Germinal center (tissue), 1 donor: ENCODE measurements around the gene SLC6A19.
"Not testable (repeated sequence)": the region's sequence is repeated elsewhere in the genome, so short reads cannot be mapped to it uniquely, and the experiment has no call there.

Experiments
- DNase-seq: peaks from one replicate; pipeline ENCODE4 v3.0.0; 2012; ENCODE audit warnings: mixed read lengths, low spot score

Gene SLC6A19

DNA sequence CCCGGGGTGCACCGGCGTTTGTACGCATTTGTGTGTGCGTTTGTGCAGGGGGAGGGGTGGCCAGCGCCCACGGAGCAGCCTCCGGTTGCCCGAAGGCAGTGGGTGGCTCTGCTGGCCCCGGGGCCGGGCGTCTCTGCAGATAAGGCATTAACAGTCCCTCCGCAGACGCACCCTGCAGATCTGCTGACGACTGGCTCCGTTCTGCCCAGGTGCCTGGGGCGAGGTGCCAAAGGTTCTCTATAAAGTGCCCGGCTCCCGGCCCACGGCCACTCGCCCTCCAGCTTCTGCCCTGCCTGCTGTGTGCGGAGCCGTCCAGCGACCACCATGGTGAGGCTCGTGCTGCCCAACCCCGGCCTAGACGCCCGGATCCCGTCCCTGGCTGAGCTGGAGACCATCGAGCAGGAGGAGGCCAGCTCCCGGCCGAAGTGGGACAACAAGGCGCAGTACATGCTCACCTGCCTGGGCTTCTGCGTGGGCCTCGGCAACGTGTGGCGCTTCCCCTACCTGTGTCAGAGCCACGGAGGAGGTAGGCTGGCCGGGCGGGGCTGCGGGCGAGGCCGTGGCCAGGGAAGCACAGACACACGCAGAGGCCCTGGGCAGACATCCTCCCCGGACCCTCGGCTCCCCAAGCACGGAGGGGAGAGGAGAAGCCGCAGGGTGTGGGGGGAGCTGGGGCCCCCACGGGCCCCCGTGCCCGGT is at the start of gene SLC6A19:
TSS of gene SLC6A19 (plus strand) at position 269 of the 699 bp plus-strand sequence. CDS start at position 325, 56 bp downstream.
- DNase-seq = no peak

DNA sequence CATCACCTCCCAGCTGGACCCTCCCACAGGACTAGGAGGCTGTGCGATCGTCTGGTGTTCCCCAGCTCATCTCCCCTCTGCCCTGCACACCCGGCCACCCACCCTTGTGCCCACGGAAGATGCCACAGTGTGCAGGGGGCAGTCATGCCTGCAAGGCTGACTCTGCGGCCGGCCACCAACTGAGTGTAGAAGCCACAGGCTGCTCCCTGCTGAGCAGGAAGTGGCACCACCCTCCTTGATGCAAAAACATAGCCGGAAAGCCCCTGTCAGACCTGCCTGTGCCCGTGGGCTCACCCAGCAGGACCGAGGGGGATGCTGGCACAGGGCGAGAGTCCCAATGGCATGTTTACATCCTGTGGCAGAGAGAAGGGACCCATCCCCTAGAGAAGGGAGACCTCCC is 49.2 kb upstream of the SLC6A19 start:
- DNase-seq = no peak

DNA sequence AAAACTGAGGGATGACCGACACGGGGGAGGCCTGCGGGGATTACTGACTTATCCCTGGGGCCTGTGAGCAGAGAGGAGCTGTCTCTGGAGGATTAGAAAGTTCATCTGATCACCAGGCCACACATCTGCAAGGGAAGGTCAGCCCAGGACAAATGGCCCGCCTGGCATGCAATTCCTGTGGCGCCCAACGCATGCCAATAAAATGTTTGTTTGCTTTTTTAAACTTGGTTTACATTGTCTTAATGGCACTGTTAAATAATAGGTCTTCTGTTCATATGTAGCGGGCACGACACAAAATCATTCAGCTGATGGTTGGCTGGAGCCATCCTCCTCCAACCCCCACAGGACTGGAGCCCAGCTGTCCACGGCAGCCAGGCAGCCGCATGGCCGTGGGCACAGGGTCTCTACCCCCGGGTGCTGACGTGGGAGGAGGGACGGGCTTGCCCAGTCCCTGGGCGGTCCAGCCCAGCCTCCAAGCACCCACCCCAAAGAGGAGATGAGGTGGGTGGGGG is 48.6 kb upstream of the SLC6A19 start:
- DNase-seq = no peak

DNA sequence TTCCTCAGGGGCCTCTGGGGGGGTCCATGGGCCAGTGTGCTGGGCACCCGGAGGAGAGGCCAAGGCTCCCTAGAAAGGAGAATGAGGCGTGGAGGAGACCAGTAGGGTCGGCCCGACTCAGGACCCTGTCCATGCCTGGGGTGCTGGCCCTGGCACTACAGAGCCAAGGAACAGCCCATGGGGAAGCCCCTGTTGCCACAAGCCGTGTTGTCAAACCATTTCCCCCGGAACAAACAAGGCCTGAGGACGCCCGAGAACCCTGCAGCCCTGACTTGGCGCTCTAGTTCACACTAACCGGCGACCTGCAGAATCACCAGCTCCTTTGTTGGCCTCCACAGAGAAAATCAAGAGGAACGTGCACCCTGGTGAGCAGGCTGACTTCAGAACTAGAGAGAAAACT is 48.0 kb upstream of the SLC6A19 start:
- DNase-seq = no peak

DNA sequence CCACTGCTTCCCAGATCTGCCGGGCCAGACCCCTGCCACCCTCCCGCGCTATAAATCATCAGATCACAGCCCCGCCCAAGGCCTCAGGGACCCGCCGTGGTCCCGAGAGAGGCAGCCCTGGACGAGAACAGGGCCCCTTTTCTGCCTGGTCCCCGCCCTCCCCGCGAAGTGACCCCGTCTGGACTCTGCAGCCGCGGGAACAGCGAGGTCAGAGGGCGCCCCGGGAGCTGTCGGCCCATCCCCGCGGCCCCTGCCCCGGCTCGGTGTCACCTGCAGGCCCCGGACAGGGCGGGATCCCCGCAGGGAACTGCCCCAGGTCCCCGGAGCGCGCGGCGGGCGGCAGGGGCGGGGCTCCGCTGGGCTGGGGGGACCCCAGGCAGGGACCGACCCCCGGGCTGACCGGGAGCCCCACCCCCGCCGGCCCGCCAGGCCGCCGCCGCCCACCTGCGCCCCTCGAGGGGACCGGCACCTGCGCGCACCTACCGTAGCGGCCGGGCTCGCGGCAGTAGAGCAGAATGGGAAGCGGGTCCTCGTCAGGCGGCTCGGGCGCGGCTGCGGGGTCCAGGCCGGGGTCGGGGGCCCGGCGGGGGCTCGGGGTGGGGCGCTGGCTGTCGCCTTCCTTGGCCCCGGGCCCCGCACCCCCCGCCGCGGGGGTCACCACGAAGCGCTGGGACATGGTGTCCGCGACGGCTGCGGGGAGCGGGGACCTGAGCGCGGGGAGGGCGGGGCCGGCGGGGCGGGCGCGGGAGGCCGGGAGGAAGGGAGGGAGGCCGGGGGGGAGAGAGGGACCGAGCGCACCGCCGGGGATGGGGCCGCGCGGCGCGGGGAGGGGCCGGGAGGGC is 46.0 kb upstream of the SLC6A19 start:
- DNase-seq = no peak

DNA sequence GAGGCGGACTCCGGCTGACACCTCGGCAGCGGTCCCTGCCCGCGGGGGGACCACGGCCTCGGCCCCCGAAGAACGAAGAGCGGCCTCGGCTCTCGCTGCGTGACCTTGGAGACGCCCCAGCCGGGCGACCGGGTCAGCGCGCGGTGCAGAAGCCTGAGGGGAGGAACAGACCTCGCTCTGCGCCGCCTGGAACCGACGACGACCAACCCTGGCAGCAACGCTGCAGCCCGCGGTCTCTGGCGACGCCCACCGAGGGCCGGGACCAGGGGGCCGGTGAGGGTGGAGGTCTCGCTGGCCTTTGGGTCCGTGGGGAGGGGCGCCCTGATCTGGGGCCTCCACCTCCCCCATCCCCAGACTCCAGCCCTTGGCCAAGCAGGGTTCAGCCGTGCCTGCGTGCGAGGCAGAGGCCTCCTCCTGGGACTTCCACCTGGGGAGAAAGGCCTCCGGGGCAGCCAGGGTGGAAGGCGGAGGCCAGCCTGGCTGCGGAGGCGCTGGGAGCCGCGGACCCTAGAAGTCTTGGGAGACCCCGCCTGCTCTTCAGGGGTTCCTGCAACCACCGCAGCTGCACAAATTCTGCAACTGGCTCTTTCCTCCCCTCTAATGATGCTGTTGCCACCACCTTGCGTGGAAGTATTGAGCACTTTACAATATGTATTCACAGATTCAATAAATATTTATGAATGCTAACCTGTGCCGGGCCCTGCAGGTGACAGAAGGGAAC is 45.2 kb upstream of the SLC6A19 start:
- no peak for DNase-seq

DNA sequence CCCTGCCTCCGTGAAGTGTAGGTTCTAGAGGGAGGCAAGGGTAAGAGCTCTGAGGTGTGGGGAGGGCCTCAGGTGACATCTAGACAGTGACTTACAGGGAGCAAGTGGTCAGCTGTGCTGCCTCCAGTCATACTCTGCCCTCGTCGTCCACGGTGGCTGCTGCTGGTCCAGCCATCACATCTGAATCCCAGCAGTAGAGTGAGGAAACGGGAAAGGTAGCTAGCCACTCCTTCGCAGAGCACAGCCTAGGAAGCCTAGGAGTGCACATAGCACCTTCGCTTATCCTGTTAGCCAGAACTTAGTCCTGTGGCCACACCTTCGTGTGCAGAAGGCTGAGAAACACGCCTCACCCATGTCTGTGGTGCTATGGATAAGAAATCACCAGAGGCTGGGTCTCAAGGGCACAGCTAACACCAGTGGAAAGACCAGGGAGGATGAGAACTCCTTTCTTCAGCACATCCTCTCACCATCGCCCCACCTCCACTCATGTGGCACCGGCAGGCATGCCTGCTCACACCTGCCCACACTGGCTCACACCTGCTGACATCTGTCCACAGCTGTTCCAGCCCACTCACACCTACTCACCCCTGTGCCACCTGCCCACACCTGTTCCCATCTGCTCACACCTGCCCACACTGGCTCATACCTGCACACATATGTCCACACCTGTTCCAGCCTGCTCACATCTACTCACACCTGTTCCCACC is 44.5 kb upstream of the SLC6A19 start:
- DNase-seq = no peak

DNA sequence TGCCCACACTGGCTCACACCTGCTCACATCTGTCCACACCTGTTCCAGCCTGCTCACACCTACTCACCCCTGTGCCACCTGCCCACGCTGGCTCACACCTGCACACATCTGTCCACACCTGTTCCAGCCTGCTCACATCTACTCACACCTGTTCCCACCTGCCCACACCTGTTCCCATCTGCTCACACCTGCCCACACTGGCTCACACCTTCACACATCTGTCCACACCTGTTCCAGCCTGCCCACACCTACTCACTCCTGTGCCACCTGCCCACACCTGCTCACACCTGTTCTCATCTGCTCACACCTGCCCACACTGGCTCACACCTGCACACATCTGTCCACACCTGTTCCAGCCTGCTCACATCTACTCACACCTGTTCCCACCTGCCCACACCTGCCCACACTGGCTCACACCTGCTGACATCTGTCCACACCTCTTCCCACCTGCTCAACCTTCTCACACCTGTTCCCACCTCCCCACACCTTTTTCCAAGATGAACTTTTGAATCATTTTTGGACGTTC is 43.9 kb upstream of the SLC6A19 start:
- not testable (repeated sequence) for DNase-seq

DNA sequence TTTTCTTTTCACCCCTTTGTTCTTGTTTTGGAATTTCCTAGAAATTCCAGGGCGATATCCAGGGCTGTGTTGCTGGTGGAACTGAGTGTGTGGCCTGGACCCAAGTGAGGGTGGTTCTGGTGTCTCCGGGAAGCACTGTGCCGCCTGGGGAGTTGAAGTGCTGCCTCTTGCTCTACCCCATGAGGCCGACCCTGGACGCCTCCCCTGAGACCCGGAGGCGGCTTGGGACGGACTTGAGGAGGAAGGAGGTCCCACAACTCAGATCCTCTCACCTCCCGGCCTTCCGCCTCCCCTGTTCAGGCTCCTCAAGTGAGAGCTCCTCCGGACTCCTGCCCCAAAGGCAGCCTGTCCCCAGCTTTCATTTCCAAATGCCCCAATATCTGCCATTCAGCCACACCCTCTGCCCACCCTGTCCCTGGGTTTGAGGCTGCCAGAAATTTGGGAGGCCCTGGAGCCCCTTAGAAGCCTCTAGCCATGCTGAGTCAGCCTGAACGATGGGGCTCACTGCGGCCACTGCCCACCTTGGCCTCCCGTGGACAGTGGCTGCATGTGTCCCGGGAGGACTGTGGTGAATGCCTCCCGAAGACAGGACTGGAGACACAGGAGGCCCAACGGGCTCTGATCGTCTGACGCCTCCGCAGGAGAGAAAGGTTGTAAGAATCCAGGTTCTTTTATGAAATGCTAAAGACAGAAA is 42.6 kb upstream of the SLC6A19 start:
- no peak for DNase-seq

DNA sequence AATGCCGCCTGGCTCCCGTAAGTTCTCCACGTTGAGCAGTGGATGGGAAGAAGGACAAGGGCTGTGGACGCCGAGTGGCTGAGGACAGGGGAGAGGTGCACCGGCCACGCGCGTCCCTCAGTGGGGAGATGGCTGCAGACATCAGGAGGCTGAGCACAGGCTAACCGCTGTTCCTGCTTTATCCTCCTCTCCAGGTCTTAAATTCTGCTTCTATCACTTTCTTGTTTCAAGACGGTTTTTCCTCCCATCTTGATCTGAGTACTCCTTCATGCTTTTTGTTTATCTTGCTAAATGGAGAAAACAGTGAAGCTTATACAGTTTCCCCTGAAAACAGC is 42.1 kb upstream of the SLC6A19 start:
- no peak for DNase-seq

DNA sequence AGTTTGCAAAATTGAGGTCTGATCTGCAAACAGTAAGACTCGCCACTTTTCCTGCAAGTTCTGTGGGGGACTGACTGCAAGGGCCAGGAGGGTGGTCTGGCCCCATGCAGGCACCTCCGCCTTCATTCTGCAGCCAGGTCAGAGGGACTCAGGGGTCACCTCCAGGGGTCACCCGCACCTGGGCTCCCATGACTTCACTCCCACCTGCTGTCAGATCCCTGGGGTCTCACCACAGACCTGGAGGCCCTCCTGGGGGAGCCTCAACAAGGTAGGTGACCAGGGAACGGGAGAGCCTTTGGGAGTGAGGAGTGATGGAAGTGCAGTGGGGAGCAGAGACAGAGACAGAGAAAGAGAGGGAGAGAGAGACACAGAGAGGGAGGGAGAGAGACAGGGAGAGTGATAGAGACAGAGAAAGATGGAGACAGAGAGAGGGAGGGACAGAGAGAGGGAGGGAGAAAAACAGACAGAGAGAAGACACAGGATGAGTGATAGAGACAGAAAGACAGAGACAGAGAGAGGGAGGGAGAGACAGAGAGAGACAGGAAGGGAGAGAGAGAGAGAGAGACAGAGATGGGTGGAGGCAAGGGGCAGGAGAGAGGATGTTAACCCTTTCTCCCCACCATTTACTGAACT is 41.5 kb upstream of the SLC6A19 start:
- DNase-seq = no peak

DNA sequence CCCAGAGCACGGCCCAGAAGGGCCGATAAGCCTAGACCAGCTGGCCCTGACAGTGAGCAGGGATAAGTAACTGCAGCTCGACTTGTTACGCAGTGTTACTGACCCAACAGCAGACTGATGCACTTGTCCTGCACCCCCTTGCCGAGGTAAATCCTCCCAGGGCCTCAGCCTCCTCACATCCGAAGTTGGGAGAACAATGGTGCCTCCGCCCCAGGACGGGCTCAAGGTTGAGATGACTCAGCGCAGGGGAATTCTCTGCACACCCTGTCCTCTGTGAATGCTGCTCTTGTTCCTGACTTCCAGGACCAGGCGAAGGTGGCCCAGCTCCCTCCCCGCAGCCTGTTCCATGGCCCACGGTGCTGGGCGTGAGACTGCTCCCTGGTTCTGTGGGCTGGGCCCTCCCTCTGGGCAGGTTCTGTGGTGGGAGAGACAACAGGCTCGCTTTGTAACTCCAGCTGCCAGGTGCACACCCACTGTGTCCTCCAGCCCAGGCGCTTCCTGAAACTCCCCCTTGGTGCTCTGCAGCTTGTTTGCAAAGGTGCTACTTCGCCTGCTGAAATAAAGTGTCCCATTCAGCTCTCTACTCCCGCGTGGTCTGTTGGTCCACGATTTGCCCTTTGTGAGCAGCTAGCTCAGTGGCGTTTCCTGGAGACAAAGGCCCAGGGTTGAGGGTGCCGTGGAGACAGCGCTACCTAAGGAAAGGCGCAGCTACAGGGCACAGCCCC is 40.1 kb upstream of the SLC6A19 start:
- no peak for DNase-seq

DNA sequence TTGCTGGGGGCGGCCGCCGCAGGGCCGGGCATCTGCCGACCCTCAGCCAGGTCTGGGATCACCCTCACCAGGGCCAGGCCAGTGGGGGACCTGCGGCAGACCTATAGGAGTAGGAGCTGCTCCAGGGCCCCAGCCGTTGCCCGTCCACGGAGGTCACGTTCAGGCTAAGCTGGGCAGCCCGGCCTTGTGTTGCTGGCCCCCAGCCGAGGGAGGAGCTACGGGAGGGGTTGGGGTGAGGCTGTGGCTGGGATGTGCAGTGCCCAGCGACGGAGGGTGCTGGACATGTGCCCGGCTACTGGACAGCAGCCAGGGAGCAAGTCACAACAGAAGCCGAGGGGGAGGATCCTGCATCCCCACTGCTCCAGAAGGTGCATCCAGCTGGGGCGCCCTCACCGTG is 39.6 kb upstream of the SLC6A19 start:
- no peak for DNase-seq

DNA sequence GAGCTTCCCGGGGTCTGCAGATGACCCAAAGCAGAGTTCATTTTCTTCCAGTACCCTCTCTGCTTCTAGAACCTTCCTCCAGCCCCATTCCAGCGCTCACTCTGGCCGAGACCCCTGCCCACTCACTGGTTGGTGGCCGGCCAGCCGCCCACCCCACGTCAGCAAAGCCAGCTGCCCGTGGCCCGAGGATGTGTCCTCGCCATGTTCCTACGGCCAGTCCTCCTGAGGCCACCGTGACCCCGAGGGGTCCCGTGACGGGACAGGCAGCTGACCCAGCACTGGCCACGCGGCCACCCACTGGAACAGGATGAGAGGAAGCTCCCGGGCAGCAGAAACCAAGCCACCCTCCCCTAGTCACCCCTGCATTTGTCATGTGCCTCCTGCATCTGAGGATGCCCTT is 39.1 kb upstream of the SLC6A19 start:
- no peak for DNase-seq

DNA sequence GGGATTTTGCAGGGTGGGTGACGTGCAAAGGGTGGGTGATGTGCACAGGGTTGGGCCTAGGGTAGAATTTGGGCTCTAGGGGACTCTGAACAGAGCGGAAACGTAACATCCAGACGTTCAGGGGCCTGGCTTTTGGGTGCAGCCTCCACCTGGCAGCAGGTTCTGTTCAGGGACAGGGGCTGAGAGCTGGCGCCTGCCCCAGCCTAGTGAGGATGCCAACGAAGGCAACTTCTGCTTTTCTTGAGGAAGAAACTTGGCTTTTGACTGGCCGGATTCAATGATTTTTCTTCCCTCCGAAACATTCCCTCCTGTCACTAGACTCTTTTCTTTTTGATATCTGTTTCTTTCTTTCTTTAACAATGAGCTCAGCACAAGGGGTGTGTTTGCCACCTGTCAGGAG is 38.6 kb upstream of the SLC6A19 start:
- DNase-seq = no peak

DNA sequence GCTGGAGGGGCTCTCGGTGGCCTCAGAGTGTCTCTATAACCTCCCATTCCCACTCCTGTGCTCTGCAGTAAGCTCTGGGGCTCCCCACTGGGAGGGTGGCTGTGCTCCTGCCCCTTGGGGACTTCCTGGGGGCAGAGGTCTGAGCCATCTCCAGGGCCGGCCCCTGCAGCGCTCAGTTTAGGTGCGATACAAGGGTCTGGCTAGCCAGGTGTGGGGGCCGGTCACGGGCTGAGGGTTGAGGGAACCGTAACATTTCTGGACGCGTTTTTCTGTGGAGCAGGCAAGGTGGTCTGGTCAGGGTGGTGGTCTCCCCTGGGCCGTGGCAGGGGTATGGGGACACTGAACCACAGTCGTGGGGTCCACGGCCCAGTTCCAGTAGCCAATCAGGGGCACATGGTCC is 38.0 kb upstream of the SLC6A19 start:
- no peak for DNase-seq

DNA sequence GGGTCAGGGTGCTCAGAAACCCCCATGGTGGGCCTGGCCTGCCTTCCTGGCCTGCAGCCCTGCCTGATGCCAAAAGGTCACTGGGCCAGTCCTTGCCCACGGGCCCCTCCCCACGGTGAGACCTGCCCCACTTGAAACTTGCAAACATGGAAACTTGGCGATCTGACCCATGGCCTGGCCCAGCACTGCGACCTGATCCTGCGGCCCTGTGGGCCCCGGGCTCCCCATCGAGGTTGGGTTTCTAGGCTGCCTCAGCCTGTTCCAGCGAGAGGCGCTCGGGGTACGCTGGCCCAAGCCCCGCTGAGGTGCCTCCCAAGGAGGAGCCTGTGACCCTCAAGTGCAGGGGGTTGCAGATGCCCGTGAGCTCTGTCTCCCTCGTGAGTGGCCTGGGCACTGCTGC is 37.5 kb upstream of the SLC6A19 start:
- DNase-seq = no peak

DNA sequence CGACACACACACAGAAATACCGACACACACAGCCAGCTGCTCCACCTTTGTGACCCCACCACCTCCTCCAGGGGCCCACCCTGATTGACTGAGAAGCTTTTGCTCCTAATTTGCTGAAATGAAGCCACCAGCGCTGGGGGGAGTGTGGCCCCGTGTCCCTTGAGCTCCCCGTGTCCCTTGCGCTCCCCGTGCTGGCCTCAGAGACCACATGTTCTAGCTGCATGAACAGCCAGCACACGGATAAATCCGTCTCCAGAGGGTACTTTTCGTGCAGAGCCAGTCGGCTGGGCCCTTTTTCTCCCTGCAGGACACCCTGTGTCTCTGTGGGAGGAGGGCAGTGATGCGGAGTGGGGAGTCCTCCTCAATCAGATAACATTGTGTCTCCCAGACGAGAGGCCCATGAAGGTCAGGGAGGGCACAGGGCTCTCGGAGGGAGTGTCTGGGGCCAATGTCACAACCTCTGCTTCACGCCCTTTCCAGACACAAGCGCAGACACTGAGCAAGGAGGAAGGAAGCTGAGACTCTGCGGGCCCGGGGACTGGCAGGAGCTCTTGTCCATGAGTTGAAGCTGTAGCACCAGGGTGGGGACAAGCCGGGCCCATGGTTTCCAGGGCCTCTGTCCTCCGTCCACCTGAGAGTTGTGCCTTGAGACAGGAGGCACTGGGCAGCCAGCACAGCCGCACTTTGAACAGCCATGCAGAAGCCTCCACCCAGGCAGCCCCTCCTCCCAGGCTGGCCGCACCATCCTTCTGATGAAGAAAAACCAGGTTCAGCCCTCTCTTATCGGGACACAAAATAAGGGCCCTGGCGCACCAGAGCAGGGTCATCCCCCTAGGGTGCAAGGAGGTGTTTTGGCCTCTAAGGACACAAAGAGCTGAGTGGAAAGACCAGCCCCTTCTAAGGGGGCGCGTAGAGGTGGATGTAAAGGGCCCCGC is 36.4 kb upstream of the SLC6A19 start:
- DNase-seq = no peak

DNA sequence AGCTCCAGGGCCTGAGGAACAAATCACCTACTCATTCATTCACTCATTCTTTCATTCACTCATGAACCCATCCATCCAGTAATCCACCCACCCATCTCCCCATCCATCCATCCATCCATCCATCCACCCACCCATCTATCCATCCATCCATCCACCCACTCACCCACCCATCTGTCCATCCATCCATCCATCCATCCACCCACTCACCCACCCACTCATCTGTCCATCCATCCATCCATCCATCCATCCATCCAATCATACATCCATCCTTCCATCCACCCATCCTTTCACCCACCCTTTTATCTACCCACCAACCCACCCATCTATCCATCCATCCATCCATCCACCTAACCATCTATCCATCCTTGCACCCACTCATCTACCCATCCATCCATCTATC is 35.5 kb upstream of the SLC6A19 start:
- no peak for DNase-seq
